BLaER1 (cell line): ENCODE measurements around the gene TTC7B.

Experiments used
- H3K27ac ChIP-seq: shearing (Covaris generic); formaldehyde crosslinking; 2 replicates; pipeline ENCODE4 v1.8.1; 2022
- H3K27me3 ChIP-seq: shearing (Covaris generic); formaldehyde crosslinking; 2 replicates; pipeline ENCODE4 v1.8.1; 2022
- H3K36me3 ChIP-seq: shearing (Covaris generic); formaldehyde crosslinking; 2 replicates; pipeline ENCODE4 v1.8.1; 2022
- H3K4me1 ChIP-seq: shearing (Covaris generic); formaldehyde crosslinking; 2 replicates; pipeline ENCODE4 v1.8.1; 2022
- H3K4me2 ChIP-seq: shearing (Covaris generic); formaldehyde crosslinking; 2 replicates; pipeline ENCODE4 v1.8.1; 2022
- H3K4me3 ChIP-seq: shearing (Covaris generic); formaldehyde crosslinking; 2 replicates; pipeline ENCODE4 v1.8.1; 2022
- H3K9ac ChIP-seq: shearing (Covaris generic); formaldehyde crosslinking; 2 replicates; pipeline ENCODE4 v1.8.1; 2022
- H3K9me3 ChIP-seq: shearing (Covaris generic); formaldehyde crosslinking; 2 replicates; pipeline ENCODE4 v1.8.1; 2022
- H4K20me1 ChIP-seq: shearing (Covaris generic); formaldehyde crosslinking; 2 replicates; pipeline ENCODE4 v1.8.1; 2022
- Cebpa-rat ChIP-seq: shearing (Covaris generic); IDR thresholded peaks from 2 replicates; pipeline ENCODE4 v1.8.1; 2022

Gene TTC7B

GRCh38 chr14:90559811-90560492 lies 256.3 kb downstream of the TTC7B start:
- no peak for TF ChIP-seq Cebpa-rat
- peak overlapping the region; percentile 99 for H3K27ac ChIP-seq
- H4K20me1 ChIP-seq, result no peaks in the 10 kb centered on the region
- H3K4me3 ChIP-seq, result no peak overlapping the region
- H3K4me2 ChIP-seq, result peak overlapping the region; percentile 100
- peaks cover 71% of the 10 kb centered on the region for H3K4me1 ChIP-seq
- peaks cover 20% of the 10 kb centered on the region for H3K36me3 ChIP-seq
- H3K9ac ChIP-seq, result peak overlapping the region; percentile 98; the same call in 1 of the 2 replicates
- H3K9me3 ChIP-seq, result no peaks in the 10 kb centered on the region
- H3K27me3 ChIP-seq, result no peaks in the 10 kb centered on the region

- H3K9me3 ChIP-seq, result no peaks in the 10 kb centered on the region
- H3K27me3 ChIP-seq, result no peaks in the 10 kb centered on the region
- peak overlapping the region; percentile 100 for H3K4me2 ChIP-seq
- peak overlapping the region; percentile 69 for H3K4me3 ChIP-seq
- H3K4me1 ChIP-seq, result peaks cover 77% of the 10 kb centered on the region
- peak overlapping the region; percentile 98 for H3K9ac ChIP-seq
- no peaks in the 10 kb centered on the region for H4K20me1 ChIP-seq
- H3K27ac ChIP-seq, result peak overlapping the region; percentile 99
- H3K36me3 ChIP-seq, result peaks cover 20% of the 10 kb centered on the region
- no peak for TF ChIP-seq Cebpa-rat
Measured at GRCh38 chr14:90558983-90559590, 257.1 kb downstream of the TTC7B start.

- TF ChIP-seq Cebpa-rat, result no peak
- Histone ChIP-seq H3K27me3 (no peaks in the 10 kb centered on the region), H4K20me1 (no peaks in the 10 kb centered on the region), H3K4me2 (peak overlapping the region; percentile 100), H3K4me3 (peak overlapping the region; percentile 69), H3K9ac (peak overlapping the region; percentile 98), H3K27ac (peak overlapping the region; percentile 99), H3K36me3 (peaks cover 15% of the 10 kb centered on the region), H3K4me1 (peaks cover 82% of the 10 kb centered on the region), H3K9me3 (no peaks in the 10 kb centered on the region)
Measured at GRCh38 chr14:90558041-90558982, 257.9 kb downstream of the TTC7B start.

GRCh38 chr14:90557516-90557915 lies 258.7 kb downstream of the TTC7B start:
- no peaks in the 10 kb centered on the region for H3K9me3 ChIP-seq
- TF ChIP-seq Cebpa-rat, result no peak
- no peaks in the 10 kb centered on the region for H3K27me3 ChIP-seq
- H3K4me2 ChIP-seq, result peak overlapping the region; percentile 100
- H3K9ac ChIP-seq, result peak overlapping the region; percentile 98
- peaks cover 85% of the 10 kb centered on the region for H3K4me1 ChIP-seq
- H3K27ac ChIP-seq, result peak overlapping the region; percentile 99
- peaks cover 10% of the 10 kb centered on the region for H3K36me3 ChIP-seq
- no peaks in the 10 kb centered on the region for H4K20me1 ChIP-seq
- H3K4me3 ChIP-seq, result peak overlapping the region; percentile 69

- Histone ChIP-seq H3K36me3 (peaks cover 10% of the 10 kb centered on the region), H3K27me3 (no peaks in the 10 kb centered on the region), H4K20me1 (no peaks in the 10 kb centered on the region), H3K27ac (peak overlapping the region; percentile 99), H3K9ac (peak overlapping the region; percentile 98), H3K4me2 (peak overlapping the region; percentile 100), H3K4me1 (peaks cover 90% of the 10 kb centered on the region), H3K9me3 (no peaks in the 10 kb centered on the region), H3K4me3 (peak overlapping the region; percentile 69)
- no peak for TF ChIP-seq Cebpa-rat
Measured at GRCh38 chr14:90556666-90557450, 259.4 kb downstream of the TTC7B start.

GRCh38 chr14:90556012-90556477 lies 260.2 kb downstream of the TTC7B start:
- H3K27ac ChIP-seq, result peak overlapping the region; percentile 99
- TF ChIP-seq Cebpa-rat, result no peak
- peak overlapping the region; percentile 69 for H3K4me3 ChIP-seq
- peaks cover 95% of the 10 kb centered on the region for H3K4me1 ChIP-seq
- H4K20me1 ChIP-seq, result no peaks in the 10 kb centered on the region
- H3K4me2 ChIP-seq, result peak overlapping the region; percentile 100
- no peaks in the 10 kb centered on the region for H3K9me3 ChIP-seq
- H3K27me3 ChIP-seq, result no peaks in the 10 kb centered on the region
- peak overlapping the region; percentile 98 for H3K9ac ChIP-seq
- H3K36me3 ChIP-seq, result peaks cover 10% of the 10 kb centered on the region

GRCh38 chr14:90555126-90556011 lies 260.9 kb downstream of the TTC7B start:
- H3K36me3 ChIP-seq, result peaks cover 10% of the 10 kb centered on the region

GRCh38 chr14:90554341-90554740 lies 261.9 kb downstream of the TTC7B start:
- Histone ChIP-seq H3K4me2 (peak overlapping the region; percentile 100), H3K27me3 (no peaks in the 10 kb centered on the region), H3K4me1 (peaks cover 95% of the 10 kb centered on the region), H4K20me1 (no peaks in the 10 kb centered on the region), H3K36me3 (peaks cover 10% of the 10 kb centered on the region), H3K4me3 (peak overlapping the region; percentile 69), H3K27ac (peak overlapping the region; percentile 99), H3K9me3 (no peaks in the 10 kb centered on the region), H3K9ac (peak overlapping the region; percentile 98)
- TF ChIP-seq Cebpa-rat, result no peak

More at GRCh38 chr14:90555126-90556011, 260.9 kb downstream of the TTC7B start:
- H3K4me2 ChIP-seq, result peak overlapping the region; percentile 100
- peak overlapping the region; percentile 99 for H3K27ac ChIP-seq
- no peaks in the 10 kb centered on the region for H3K27me3 ChIP-seq
- H3K9me3 ChIP-seq, result no peaks in the 10 kb centered on the region
- no peak for TF ChIP-seq Cebpa-rat
- peaks cover 95% of the 10 kb centered on the region for H3K4me1 ChIP-seq
- H3K4me3 ChIP-seq, result peak overlapping the region; percentile 69
- no peaks in the 10 kb centered on the region for H4K20me1 ChIP-seq
- peak overlapping the region; percentile 98 for H3K9ac ChIP-seq
